Measurements from ENCODE around the gene FAHD2A.
"Not testable (repeated sequence)": the region's sequence is repeated elsewhere in the genome, so short reads cannot be mapped to it uniquely, and the experiment has no call there.

Gene FAHD2A

DNA sequence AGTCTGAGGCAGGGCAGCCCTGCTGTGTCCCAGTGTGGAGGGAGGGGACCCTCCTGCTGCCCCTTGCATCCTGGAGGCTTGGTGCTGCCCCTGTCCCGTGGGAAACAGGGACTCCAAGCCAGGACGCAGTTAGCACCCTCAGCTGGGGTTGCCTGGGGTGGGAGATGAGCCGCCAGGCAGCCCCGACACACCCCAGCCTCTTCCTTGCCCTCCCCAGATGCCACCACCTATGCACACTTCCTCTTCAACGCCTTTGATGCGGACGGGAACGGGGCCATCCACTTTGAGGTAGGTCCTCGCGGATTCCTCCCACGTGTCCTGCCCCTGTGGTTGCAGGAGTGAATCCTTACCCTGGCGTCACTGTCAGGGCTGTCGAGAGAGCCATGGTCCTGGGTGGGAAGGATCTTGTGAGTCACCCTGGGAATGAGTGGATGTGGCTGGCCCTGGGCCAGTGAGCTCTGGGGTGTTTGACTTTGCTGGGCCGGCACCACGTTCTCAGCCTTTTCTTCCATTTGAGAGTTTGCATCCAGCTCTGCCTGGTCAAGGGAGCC, 27.5 kb upstream of the FAHD2A start:
- no peaks in the 10 kb centered on the region for H3K36me3 ChIP-seq (replicated peaks)
- TF ChIP-seq, protein P1, sequence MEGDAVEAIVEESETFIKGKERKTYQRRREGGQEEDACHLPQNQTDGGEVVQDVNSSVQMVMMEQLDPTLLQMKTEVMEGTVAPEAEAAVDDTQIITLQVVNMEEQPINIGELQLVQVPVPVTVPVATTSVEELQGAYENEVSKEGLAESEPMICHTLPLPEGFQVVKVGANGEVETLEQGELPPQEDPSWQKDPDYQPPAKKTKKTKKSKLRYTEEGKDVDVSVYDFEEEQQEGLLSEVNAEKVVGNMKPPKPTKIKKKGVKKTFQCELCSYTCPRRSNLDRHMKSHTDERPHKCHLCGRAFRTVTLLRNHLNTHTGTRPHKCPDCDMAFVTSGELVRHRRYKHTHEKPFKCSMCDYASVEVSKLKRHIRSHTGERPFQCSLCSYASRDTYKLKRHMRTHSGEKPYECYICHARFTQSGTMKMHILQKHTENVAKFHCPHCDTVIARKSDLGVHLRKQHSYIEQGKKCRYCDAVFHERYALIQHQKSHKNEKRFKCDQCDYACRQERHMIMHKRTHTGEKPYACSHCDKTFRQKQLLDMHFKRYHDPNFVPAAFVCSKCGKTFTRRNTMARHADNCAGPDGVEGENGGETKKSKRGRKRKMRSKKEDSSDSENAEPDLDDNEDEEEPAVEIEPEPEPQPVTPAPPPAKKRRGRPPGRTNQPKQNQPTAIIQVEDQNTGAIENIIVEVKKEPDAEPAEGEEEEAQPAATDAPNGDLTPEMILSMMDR (IDR thresholded peaks at IDR 0.05; ENCODE audit: low read depth, low read length, missing control alignments): no peak
- H3K4me3 ChIP-seq (ENCODE audit: low read depth, low read length): no peak overlapping the region
- no peak overlapping the region for H3K27ac ChIP-seq
- no peak for DNase-seq
- in situ Hi-C loops (cut with HindIII; ENCODE audit: low pct_ligation_motif_present, low sequenced_read_pairs): no loop called here
- peaks cover 14% of the 10 kb centered on the region for H3K27me3 ChIP-seq (replicated peaks)

DNA sequence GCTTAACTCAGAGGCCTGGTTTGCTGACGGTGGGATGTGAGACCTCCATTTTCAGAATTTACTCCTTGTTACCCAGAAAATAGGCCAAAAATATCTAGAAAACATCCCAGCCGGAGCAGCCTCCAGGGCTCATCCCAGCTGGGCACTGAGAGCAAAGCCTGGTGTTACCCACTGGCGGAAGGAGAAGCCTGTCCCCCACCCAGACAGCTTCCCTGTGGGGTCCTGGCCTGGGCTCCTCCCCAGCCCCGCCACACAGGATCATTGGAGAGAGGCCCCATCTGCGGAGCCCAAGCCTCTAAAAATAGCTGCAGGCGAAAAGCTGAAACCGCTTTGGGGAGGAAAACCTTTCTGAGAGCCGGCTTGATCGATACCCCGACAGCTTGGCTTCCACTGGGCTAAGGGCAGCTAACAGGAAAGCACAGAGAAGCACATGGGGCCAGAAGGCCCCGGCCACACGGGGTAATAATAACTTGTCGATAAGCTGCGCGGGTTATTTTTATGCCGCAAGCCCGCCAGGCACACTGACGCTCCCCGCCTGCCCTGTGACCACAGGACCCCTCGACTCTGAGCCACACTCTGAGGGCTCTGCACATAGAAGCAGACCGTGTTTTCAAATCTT, 26.9 kb upstream of the FAHD2A start:
- in situ Hi-C loops (cut with HindIII; ENCODE audit: low pct_ligation_motif_present, low sequenced_read_pairs): no loop called here
- peaks cover 14% of the 10 kb centered on the region for H3K27me3 ChIP-seq (replicated peaks)
- no peak overlapping the region for H3K4me3 ChIP-seq (ENCODE audit: low read depth, low read length)
- TF ChIP-seq, protein P1 (IDR thresholded peaks at IDR 0.05; ENCODE audit: low read depth, low read length, missing control alignments): no peak
- no peaks in the 10 kb centered on the region for H3K36me3 ChIP-seq (replicated peaks)
- DNase-seq: no peak
- H3K27ac ChIP-seq: no peak overlapping the region

DNA sequence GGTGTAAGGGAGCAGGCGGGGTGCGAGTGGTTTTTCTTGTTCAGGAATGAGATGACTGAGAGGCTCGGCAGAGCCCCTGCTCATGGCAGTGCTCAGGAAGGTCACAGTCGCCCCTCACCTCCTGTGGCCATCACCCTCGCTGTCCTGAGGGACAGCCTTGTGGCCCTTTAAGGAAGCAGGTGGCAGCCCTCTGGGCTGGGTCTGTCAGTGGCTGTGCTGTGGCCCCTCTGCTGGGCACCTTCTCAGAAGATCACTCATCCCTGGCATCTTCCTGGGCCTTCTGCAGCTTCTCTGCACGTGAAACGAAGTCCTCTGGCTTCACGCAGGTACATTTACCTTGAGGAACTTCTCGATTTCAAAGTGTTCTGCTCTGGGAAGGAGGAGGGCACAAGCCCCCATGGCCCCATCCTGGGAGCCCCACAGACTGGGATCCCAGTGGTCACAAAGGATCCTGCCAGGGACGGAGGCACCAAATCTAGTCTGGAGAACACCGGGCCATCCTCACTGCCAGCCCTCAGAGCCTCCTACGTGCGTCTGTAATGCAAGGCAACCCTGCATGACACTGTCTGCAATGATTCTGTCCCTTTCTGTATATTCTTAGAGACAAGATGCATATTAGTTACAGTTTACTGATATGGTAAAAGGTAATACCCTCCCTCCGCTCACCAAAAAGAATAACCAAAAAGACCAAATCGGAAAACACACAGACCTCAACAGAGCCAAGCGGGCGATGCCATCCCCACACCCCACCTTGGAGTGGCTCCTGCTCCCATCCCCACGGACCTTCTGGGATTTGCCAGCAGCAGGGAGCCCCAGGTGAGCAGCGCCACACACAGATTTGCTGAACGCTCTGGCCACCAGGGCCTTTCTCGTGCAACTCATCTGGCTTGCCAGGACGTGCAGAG, 25.9 kb upstream of the FAHD2A start:
- no peak overlapping the region for H3K27ac ChIP-seq
- in situ Hi-C loops (cut with HindIII; ENCODE audit: low pct_ligation_motif_present, low sequenced_read_pairs): no loop called here
- no peaks in the 10 kb centered on the region for H3K36me3 ChIP-seq (replicated peaks)
- TF ChIP-seq, protein P1 (IDR thresholded peaks at IDR 0.05; ENCODE audit: low read depth, low read length, missing control alignments): no peak
- peaks cover 14% of the 10 kb centered on the region for H3K27me3 ChIP-seq (replicated peaks)
- H3K4me3 ChIP-seq (ENCODE audit: low read depth, low read length): no peak overlapping the region
- no peak for DNase-seq

DNA sequence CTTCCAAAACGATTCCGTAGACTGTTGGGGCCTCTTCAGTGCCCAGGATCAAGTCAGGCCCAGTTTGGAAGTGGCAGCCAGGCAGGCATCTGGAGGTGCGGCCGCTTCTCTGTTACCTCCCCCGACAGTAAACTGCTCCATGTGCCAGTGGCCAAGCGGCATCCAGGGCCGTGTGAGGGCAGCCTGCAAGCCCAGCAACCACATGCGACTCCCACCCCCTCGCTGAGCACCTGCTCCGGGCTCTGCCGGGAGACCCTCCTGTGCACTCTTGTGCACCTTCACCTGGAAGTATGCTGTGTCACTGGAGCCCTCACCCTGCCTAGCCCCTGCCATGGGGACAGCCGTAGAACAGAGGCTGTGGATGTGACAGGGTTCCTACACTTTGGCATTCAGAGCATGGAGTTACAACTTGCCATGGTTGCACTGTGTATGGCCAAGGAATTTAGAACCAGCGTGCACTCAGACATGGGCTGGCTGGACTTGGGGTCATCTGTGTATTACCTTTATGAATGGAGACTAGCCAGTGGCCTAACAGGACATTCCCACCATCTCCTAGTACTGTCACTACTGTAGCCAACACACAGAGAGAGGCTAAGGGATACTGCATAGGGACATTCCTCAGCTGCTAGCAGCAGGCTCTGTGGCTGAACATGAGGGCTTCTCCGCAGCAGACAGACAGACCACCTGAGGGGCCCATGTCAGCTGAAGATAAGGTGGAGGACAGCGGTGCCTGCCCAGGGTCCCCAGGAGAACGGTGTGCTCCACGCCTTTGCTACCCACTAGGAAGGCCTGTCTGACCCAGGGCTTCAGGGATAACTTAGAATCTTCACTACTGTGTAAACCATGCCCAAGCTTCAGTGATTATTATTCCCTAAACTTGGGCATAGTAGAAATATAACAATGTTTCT, 25.0 kb upstream of the FAHD2A start:
- in situ Hi-C loops (cut with HindIII; ENCODE audit: low pct_ligation_motif_present, low sequenced_read_pairs): no loop called here
- no peak for DNase-seq
- TF ChIP-seq, protein P1 (IDR thresholded peaks at IDR 0.05; ENCODE audit: low read depth, low read length, missing control alignments): no peak
- Histone ChIP-seq H3K4me3 (ENCODE audit: low read depth, low read length) (no peak overlapping the region), H3K27ac (no peak overlapping the region), H3K36me3 (replicated peaks) (no peaks in the 10 kb centered on the region), H3K27me3 (replicated peaks) (peaks cover 14% of the 10 kb centered on the region)

DNA sequence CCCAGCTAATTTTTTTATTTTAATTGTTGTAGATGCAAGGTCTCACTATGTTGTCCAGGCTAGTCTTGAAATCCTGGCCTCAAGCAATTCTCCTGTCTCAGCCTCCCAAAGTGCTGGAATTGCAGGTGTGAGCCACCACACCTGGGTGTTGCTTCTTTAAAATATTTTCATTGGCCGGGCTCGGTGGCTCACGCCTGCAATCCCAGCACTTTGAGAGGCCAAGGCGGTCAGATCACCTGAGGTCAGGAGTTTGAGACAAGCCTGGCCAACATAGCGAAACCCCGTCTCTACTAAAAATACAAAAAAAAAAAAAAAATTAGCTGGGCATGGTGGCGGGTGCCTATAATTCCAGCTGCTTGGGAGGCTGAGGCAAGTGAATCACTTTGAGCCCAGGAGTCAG, 24.2 kb upstream of the FAHD2A start:
- H3K4me3 ChIP-seq (ENCODE audit: low read depth, low read length); DNase-seq; in situ Hi-C loops (cut with HindIII; ENCODE audit: low pct_ligation_motif_present, low sequenced_read_pairs); H3K27ac ChIP-seq; H3K36me3 ChIP-seq (replicated peaks): not testable (repeated sequence)
- H3K27me3 ChIP-seq (replicated peaks): peaks cover 14% of the 10 kb centered on the region
